ENCODE results near the gene SELL. TPM values are rescaled to one million over a fixed set of nuclear protein-coding genes. Genes with fewer than 3 reads are reported as not detected.

SELL gene
- total RNA-seq, 3 donors from 2014 or later = 0.78 to 2.5 (median 0.92) TPM

DNA sequence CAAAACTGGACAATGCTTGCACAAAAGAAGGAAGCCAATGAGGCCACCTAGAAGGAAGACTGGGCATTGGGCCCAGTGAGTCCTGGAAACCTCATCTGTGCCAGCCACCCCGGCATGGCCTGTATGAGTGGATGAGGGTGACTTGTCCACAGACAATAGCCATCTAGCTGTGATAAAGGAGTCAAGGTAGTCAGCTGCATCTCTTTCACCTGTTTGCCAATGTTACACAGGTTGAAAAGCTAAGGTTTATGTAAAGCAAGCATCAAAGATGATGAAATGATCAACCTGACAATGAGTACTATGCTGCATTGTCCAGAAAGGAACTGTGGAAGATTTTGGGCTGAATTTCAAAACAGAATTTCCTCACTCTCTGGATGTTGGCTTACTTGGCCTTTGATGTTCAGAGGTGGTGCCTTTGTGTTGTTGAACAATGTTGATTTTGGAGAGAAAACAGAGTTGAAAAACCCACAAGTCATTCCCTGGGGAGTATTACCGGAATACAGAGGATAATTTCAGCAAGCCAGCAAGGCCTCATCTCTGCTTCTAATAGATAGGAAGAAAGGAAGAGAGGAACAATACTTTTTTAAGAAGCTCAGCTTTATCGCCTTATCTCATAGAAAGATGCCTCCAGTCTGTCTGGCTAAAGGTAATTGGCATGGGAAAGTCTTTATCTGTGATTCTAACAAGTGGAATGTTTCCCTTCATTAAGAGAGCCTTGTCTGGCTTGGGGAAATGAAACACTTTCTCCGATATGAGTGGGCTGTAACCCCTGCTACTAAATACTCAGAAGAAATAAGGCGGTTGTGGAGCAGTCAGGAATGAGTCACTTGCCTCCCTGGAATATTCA lies 33.8 kb upstream of the SELL start:
- Histone ChIP-seq H3K9me3 (no peaks in the 10 kb centered on the region), H3K36me3 (ENCODE audit: low read depth) (no peaks in the 10 kb centered on the region), H3K4me3 (no peak overlapping the region), H3K4me1 (ENCODE audit: low read depth) (no peaks in the 10 kb centered on the region)
- intact Hi-C loops (cut with DNase I, micrococcal nuclease) = no loop called here
- ATAC-seq = no peak
- DNase-seq = no peak
- TF ChIP-seq, protein P1, sequence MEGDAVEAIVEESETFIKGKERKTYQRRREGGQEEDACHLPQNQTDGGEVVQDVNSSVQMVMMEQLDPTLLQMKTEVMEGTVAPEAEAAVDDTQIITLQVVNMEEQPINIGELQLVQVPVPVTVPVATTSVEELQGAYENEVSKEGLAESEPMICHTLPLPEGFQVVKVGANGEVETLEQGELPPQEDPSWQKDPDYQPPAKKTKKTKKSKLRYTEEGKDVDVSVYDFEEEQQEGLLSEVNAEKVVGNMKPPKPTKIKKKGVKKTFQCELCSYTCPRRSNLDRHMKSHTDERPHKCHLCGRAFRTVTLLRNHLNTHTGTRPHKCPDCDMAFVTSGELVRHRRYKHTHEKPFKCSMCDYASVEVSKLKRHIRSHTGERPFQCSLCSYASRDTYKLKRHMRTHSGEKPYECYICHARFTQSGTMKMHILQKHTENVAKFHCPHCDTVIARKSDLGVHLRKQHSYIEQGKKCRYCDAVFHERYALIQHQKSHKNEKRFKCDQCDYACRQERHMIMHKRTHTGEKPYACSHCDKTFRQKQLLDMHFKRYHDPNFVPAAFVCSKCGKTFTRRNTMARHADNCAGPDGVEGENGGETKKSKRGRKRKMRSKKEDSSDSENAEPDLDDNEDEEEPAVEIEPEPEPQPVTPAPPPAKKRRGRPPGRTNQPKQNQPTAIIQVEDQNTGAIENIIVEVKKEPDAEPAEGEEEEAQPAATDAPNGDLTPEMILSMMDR (IDR thresholded peaks at IDR 0.05) = no peak

DNA sequence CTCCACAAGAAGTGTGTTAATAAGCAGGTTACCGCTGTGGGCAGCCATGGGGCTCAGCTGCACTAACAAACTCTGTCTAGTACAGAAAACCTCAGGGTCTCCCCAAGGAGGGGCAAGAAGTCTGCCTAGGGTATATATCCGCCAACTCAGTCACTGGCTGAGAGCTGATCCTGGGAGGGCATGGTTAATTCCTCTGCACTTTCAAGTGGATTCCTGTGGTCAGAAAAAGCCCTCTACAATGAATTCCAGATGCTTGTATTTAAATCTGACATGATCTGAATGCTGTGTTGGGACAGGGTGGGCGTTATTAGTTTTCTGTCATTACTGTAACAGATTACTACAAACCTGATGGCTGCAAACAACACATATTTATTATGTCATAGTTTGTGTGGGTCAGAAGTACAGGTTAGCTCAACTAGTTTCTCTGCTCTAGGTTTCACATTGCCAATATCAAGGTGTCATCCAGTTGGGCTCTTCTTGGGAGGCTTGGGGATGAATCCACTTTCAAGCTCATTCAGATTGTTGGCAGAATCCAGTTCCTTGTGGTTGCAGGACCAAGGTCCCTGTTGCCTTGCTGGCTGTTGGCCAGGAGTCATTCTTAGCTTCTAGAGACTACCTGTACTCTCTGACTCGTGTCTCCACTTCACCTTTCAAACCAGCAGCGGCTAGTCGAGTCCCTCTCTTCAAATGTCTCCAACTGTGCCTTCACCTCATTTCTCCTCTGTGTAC lies 30.4 kb upstream of the SELL start:
- intact Hi-C loops (cut with DNase I, micrococcal nuclease) = no loop called here
- no peaks in the 10 kb centered on the region for H3K4me1 ChIP-seq (ENCODE audit: low read depth)
- TF ChIP-seq, protein P1 (IDR thresholded peaks at IDR 0.05) = no peak
- H3K9me3 ChIP-seq = no peaks in the 10 kb centered on the region
- DNase-seq (no peak), ATAC-seq (no peak)
- H3K36me3 ChIP-seq (ENCODE audit: low read depth) = no peaks in the 10 kb centered on the region
- H3K4me3 ChIP-seq = no peak overlapping the region

DNA sequence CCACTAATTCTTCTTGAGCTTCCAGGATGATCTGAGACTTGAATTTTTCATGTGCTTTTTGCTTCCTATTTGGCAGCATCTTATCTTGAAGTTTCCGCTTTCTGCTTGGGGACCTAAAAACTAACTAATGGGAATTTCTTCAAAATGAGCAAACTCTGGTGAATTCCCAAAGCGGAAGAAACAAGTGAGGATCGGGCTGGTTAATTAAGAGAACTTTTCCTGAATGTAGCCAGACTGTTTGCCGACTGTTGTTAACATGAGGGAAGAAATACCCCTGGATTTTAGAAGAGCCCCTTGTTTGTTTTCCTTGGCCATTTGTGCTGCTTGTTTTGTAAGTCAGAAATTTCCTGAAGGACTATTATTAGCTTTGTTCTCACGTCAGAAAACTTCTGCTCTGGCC lies 28.6 kb upstream of the SELL start:
- no peak for DNase-seq
- no peaks in the 10 kb centered on the region for H3K36me3 ChIP-seq (ENCODE audit: low read depth)
- no peaks in the 10 kb centered on the region for H3K4me1 ChIP-seq (ENCODE audit: low read depth)
- intact Hi-C loops (cut with DNase I, micrococcal nuclease) = no loop called here
- H3K4me3 ChIP-seq = no peak overlapping the region
- TF ChIP-seq, protein P1 (IDR thresholded peaks at IDR 0.05) = no peak
- ATAC-seq = no peak
- no peaks in the 10 kb centered on the region for H3K9me3 ChIP-seq

DNA sequence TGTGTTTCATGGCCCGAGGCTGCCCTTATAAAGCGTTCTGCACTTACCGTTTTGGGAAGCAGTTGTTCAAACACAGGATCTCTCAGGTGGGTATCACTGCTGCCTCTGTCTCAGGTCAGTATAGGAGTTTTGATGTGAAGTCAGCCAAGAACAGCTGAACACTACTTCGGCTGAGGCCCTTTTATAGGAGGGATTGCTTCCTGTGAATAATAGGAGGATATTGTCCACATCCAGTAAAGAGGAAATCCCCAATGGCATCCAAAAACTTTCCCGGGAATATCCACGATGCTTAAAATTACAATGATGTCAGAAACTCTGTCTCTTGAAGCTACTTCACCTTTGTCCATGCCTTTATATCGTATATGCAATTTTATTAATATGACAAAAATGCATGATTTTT lies 22.5 kb upstream of the SELL start, which contains the start of gene SELE:
Gene SELE (minus strand): TSS at position 156 of the 400 bp plus-strand sequence. CDS start 467 bp downstream, outside the sequence.
- intact Hi-C loops (cut with DNase I, micrococcal nuclease) = no loop called here
- DNase-seq = no peak
- H3K9me3 ChIP-seq = no peaks in the 10 kb centered on the region
- no peak within 1 kb of the TSS for H3K4me3 ChIP-seq
- H3K4me1 ChIP-seq (ENCODE audit: low read depth) = peaks cover 4% of the 10 kb centered on the region
- TF ChIP-seq, protein P1 (IDR thresholded peaks at IDR 0.05) = no peak
- no peak for ATAC-seq
- H3K36me3 ChIP-seq (ENCODE audit: low read depth) = no peaks in the 10 kb centered on the region

DNA sequence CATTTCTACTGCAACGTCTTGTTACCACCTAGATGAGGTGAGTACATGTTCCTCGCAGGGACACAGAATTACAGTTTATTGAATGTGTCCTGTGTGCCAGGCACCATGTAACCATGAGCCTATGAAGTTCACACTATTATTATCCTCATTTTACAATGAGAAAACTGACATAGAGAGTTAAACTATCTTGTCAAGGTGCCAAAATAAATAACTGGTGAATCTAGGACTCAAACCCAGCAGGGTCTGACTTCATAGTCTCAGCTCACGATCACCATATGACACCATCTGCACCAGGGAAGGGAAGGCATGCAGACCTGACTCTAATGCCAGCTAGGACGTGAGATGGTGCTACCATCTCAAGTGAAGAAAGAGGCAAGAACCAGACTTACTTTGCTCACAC lies 20.0 kb upstream of the SELL start:
- no peak overlapping the region for H3K4me3 ChIP-seq
- intact Hi-C loops (cut with DNase I, micrococcal nuclease) = no loop called here
- H3K36me3 ChIP-seq (ENCODE audit: low read depth) = no peaks in the 10 kb centered on the region
- H3K4me1 ChIP-seq (ENCODE audit: low read depth) = peaks cover 4% of the 10 kb centered on the region
- ATAC-seq (no peak), DNase-seq (no peak)
- no peaks in the 10 kb centered on the region for H3K9me3 ChIP-seq
- TF ChIP-seq, protein P1 (IDR thresholded peaks at IDR 0.05) = no peak
